ENCODE results near the gene PPP6R2. TPM values are rescaled to one million over a fixed set of nuclear protein-coding genes. Genes with fewer than 3 reads are reported as not detected.
"Not testable (repeated sequence)": the region's sequence is repeated elsewhere in the genome, so short reads cannot be mapped to it uniquely, and the experiment has no call there.

Gene PPP6R2
- total and polyA plus RNA-seq, 8 donors, result 24.4 to 243 (median 62.3) TPM

- TF ChIP-seq POLR2AphosphoS5 (IDR thresholded peaks at IDR 0.05) (no peak), EP300 (IDR thresholded peaks at IDR 0.05) (no peak), POLR2A (IDR thresholded peaks at IDR 0.05) (no peak), CTCF (IDR thresholded peaks at IDR 0.05) (no peak)
- H3K4me3 ChIP-seq, result no peak overlapping the region
- intact Hi-C loops (cut with DNase I; ENCODE audit: low total_unique reads), result no loop called here
- H3K27me3 ChIP-seq, result no peaks in the 10 kb centered on the region
- H3K9me3 ChIP-seq, result no peaks in the 10 kb centered on the region
- 93 to 96% (median 95%) methylated on average over 27 of the region's 27 CpGs for WGBS, 5 donors
- no peak overlapping the region for H3K27ac ChIP-seq
- no peak for DNase-seq
- peaks cover 0 to 26% (median 12%) of the 10 kb centered on the region in 4 donors for H3K4me1 ChIP-seq
- peaks cover 7 to 46% (median 29%) of the 10 kb centered on the region in 4 donors for H3K36me3 ChIP-seq
These were observed 24.8 kb downstream of the PPP6R2 start for GRCh38 chr22:50367778-50368500.

GRCh38 chr22:50371101-50371648 lies 28.0 kb downstream of the PPP6R2 start:
- no peaks in the 10 kb centered on the region for H3K27me3 ChIP-seq
- H3K9me3 ChIP-seq, result no peaks in the 10 kb centered on the region
- 93 to 96% (median 95%) methylated on average over 2 of the region's 2 CpGs for whole genome bisulfite sequencing, 5 donors
- no peak for DNase-seq
- H3K4me3 ChIP-seq, result no peak overlapping the region
- no peak for TF ChIP-seq EP300 (IDR thresholded peaks at IDR 0.05)
- no peak for TF ChIP-seq POLR2A (IDR thresholded peaks at IDR 0.05)
- no peak for TF ChIP-seq CTCF (IDR thresholded peaks at IDR 0.05)
- TF ChIP-seq POLR2AphosphoS5 (IDR thresholded peaks at IDR 0.05), result no peak
- intact Hi-C loops (cut with DNase I; ENCODE audit: low total_unique reads), result no loop called here
- peaks cover 0 to 13% (median 6%) of the 10 kb centered on the region in 4 donors for H3K4me1 ChIP-seq
- H3K36me3 ChIP-seq, result peaks cover 15 to 79% (median 60%) of the 10 kb centered on the region in 4 donors
- no peak overlapping the region for H3K27ac ChIP-seq

GRCh38 chr22:50376085-50376651 lies 33.0 kb downstream of the PPP6R2 start:
- WGBS, 5 donors, result 81 to 92% (median 90%) methylated on average over 5 of the region's 5 CpGs
- no peak for DNase-seq
- Histone ChIP-seq H3K4me3 (no peak overlapping the region), H3K36me3 (peaks cover 26 to 81% (median 77%) of the 10 kb centered on the region in 4 donors), H3K27me3 (no peaks in the 10 kb centered on the region), H3K9me3 (no peaks in the 10 kb centered on the region), H3K27ac (no peak overlapping the region), H3K4me1 (no peaks in the 10 kb centered on the region)
- intact Hi-C loops (cut with DNase I; ENCODE audit: low total_unique reads), result no loop called here
- TF ChIP-seq EP300 (IDR thresholded peaks at IDR 0.05) (no peak), CTCF (IDR thresholded peaks at IDR 0.05) (no peak), POLR2A (IDR thresholded peaks at IDR 0.05) (no peak), POLR2AphosphoS5 (IDR thresholded peaks at IDR 0.05) (no peak)

- 84 to 96% (median 87%) methylated on average over 11 to 15 of the region's 15 CpGs for WGBS, 5 donors
- intact Hi-C loops (cut with DNase I; ENCODE audit: low total_unique reads), result not testable (repeated sequence)
These were observed 38.0 kb downstream of the PPP6R2 start for GRCh38 chr22:50381021-50381555.

More at GRCh38 chr22:50381021-50381555, 38.0 kb downstream of the PPP6R2 start:
- H3K36me3 ChIP-seq, result peaks cover 11 to 51% (median 49%) of the 10 kb centered on the region in 4 donors
- not testable (repeated sequence) for DNase-seq, H3K27me3 ChIP-seq, H3K27ac ChIP-seq, H3K9me3 ChIP-seq, H3K4me1 ChIP-seq, H3K4me3 ChIP-seq
